ENCODE results near the gene B4GALT1.
"Not testable (repeated sequence)": the region's sequence is repeated elsewhere in the genome, so short reads cannot be mapped to it uniquely, and the experiment has no call there.

Gene B4GALT1

DNA sequence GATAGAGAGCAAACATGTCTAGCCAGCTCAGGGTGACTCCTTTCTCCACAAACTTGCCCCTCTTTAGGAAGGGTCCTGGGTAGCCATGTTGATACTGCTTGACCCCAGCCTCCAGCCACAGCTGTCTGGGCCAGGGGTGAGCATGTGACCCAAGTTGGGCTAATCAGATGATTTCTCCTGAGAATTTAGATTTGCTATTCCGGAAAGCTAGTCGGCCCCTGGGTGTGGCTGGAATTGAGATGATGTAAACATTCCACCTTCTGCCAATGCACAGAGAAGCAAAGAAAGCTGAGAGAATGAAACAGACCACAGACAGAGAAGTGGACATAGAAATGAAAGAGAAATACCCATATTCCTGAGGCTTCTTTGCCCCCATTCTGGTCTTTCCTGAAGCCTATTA is 17.8 kb upstream of the B4GALT1 start:
- DNase-seq: no peak

DNA sequence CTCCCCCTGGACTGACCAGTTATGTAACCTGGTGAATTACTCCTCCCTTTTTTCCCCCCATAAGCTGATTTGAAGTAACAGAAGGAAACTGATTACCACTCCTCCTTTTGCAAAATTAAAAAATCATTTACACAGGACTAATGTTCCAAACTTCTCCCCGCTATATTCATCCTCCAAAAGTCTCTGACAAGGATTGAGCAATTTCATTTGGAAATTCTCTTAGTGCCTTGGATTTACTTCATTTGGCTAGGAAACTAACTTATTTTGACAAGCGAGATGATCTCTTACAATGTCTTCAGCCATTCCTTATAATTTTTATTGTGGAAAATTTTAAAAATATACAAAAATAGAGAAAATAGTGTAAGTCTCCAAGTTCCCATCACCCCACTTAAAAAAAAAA is 15.4 kb upstream of the B4GALT1 start:
- DNase-seq: no peak

GRCh38 chr9:33180526-33181184 is 13.5 kb upstream of the B4GALT1 start:
- no peak for DNase-seq

DNA sequence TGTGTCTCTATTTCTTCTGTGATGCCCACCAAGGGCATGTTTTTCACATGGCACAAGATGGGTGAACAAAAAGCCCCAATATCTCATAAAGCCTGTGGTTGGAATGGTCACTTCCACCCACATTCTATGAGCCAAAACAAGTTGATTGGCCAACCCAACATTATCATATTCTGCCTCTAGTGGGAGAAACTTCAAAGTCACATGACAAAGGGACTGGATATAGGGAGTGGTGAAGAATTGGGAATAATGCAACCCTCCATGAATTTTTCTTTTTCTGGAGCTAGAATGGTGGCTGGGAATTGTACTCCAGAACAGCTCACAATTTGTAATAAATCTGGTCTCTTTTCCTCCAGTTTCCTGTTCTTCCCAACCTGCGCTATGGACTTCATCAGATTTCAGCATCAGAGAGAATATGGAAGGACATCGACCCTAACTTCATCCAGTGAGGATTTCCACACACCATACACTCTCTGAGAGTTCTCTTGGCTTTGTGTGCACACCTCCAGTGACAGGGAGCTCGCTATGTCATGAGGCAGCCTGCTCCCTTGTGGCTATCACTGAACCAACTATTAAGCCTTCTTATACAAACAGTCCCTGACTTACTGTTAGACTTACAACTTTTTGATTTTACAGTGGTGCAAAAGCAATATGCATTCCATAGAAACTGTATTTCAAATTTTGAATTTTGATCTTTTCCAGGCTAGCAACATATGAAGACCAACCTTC is 12.0 kb upstream of the B4GALT1 start:
- no peak for DNase-seq

- DNase-seq: no peak
Observed at GRCh38 chr9:33177639-33178038, 10.5 kb upstream of the B4GALT1 start.

- DNase-seq: no peak
Observed at GRCh38 chr9:33177086-33177485, 9.9 kb upstream of the B4GALT1 start.

DNA sequence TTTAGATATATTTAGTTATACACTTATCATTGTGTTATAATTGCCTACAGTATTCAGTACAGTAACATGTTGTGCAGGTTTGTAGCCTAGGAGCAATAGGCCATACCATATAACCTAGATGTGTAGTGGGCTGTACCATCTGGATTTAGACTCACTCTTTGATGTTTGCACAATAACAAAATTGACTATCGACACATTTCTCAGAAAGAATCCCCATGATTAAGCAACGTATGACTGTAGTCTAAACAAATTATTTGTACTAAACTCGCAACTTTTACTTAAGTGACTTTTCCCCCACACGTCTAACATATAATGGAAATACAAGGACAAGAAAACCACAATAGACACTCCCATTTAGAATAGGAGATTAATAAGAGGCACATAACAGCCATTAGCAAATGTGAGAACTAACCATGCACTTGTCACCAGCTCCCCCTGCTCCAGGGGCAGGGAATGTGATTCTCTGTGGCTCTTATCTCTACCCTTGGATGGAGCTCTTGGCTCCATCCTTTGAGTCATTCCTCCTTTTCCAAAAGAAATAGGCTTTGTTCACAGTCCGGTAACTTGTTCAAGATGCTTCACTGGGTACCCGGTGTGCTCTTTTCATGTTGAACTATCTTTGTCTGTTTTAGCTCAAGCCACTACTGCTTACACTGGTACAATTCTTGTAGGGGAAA is 8.7 kb upstream of the B4GALT1 start:
- DNase-seq: no peak

DNA sequence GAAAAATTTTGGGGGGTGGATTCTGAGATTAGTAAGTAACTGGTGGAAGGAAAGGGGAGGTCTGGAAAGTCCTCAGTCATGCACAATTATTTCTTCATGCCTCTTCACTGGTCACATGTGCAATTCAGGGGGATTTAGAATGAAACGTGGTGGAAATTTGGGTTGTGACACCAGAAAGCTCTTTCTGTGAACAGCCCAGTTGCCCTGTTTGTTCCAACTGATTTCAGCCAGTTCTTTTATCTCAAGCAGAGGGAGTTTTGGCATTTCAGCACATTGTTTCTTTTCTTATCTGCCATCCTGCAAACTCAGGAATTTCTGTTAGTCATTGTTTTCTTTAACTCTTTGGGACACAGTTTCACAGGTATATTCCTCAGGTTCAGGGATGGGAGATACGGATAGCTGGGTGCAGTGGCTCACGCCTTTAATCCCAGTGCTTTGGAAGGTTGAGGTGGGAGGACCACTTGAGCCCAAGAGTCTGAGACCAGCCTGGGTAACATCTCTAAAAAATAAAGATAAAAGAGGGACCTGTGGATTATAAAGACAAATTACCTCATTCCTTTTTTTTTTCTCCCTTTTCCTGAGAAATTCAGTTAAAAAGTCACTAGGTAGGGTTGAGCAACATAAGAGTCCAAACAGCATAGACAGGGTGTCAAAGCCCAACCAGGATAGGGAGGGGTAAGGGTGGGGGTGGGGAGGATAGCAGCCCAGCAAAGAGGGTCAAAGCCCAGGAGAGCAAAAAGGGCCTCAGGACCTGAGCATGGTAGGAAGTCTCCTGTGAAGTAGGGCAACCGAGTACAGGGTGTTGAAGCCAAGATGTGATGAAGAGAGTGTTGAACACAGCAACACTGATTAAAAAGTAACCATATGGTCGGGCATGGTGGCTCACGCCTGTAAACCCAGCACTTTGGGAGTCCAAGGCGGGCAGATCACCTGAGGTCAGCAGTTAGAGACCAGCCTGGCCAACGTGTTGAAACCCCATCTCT is 5.4 kb upstream of the B4GALT1 start:
- DNase-seq: no peak

GRCh38 chr9:33170464-33171415 is 3.6 kb upstream of the B4GALT1 start:
- no peak for DNase-seq

- no peak for DNase-seq
Observed at GRCh38 chr9:33168941-33169544, 1.9 kb upstream of the B4GALT1 start.

DNA sequence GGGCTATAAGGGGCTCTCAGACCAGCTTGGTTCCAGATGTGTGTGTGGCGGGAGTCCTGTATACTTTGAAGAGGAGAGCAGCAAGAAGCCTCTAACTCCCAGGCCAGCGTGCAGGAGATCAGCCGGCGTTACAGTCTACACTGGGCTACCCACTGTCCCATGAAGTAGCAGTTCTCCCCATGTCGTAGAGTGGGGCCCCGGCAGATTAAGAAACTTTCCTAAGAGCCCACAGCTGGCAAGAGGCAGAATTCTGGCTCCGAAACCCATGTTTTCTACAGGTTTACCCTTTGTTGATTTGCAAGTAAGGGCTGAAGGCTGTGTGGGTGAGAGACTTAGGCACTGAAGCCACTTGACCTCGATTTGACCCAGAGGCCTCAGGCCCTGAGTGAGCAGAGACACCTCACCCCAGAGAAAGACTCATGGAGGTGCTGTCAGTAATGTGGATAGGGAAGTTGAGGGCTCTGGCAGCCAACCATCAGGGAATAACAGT is 881 bp upstream of the B4GALT1 start:
- DNase-seq: no peak

- DNase-seq: no peak
Observed at GRCh38 chr9:33166231-33167083, 679 bp downstream of the B4GALT1 start.

- DNase-seq: no peak
Observed at GRCh38 chr9:33165263-33166151, 1.6 kb downstream of the B4GALT1 start.

GRCh38 chr9:33164921-33165262 is 2.2 kb downstream of the B4GALT1 start:
- not testable (repeated sequence) for DNase-seq

DNA sequence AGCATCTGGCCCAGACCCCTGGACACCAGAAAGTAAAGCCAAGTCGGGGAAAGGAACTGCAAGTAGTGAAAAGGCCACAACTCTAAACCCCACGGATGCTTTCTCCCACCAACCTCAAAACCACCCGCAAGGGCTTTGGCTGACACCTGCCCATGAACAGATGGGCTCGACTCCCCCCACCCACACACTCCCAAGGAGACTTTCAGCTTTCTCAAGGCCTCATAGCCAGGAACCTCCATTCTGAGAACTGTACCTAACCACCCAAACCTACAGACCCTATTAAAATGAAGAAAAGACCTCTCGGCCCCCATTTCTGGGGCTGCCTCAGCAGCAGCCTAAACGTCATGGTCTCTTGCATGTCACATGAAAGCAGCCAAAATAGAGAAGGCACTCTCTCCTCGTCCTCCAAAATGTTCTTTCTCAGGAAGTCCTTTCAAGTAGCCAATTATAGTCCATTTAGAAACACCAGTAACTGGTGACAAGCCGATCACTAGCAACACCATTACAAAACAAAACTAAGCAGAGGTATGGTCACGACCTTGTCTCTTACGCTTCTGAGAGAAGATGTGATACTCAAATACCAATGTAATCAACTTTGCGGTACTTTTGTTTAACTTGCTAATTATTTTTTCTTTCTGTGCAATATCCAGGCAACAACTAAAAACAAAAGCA is 2.9 kb downstream of the B4GALT1 start:
- DNase-seq: no peak

DNA sequence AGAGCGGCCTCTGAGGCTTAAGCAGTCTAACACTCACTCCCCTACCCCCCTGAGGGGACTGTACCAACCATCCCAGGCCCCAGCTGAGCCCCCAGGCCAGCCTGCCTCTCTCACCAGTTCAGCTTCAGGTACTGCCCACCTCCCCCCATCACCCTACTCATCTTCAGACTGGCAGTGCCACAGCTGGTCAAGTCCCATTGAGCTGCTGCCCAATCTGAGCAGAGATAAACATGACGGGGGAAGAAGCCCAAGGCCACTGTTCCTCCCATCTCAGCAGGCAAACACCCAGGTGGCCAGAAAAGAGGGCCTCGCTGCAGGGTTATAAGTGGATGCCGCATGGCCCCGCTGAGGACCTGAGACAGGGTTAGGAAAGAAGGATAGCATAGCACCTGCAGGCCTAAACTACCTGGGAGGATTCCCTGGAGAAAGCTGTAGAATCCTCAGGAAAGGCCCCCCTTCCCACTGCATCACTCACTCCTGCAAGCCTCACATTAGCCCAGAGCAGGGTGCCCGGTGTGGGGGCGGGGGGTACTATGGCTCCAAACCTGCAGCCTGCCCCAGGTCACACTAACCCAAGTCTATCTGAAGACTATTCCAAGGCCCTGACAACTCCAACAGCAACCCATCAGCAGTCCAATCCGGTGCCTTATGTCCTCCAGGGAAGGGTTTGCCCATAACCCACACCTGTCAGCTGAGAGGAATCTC is 3.6 kb downstream of the B4GALT1 start:
- DNase-seq: no peak

GRCh38 chr9:33162721-33163311 is 4.3 kb downstream of the B4GALT1 start:
- no peak for DNase-seq

All from NCI-H2171 treated with DMSO at 0.1 percent for 48 hours (cell line).